Measurements from ENCODE around the gene PSMD13.
"Not testable (repeated sequence)": the region's sequence is repeated elsewhere in the genome, so short reads cannot be mapped to it uniquely, and the experiment has no call there.

Gene PSMD13

GRCh38 chr11:252666-253065 is 15.9 kb downstream of the PSMD13 start:
- DNase-seq: no peak

GRCh38 chr11:253160-253885 is 16.5 kb downstream of the PSMD13 start:
- no peak for DNase-seq

- no peak for DNase-seq
Observed at GRCh38 chr11:253886-254270, 17.1 kb downstream of the PSMD13 start.

- no peak for DNase-seq
Observed at GRCh38 chr11:255176-255575, 18.4 kb downstream of the PSMD13 start.

GRCh38 chr11:255816-256215 is 19.0 kb downstream of the PSMD13 start:
- no peak for DNase-seq

GRCh38 chr11:256952-257737 is 20.4 kb downstream of the PSMD13 start:
- no peak for DNase-seq

GRCh38 chr11:257766-258493 is 21.2 kb downstream of the PSMD13 start:
- no peak for DNase-seq

GRCh38 chr11:259413-259812 is 22.6 kb downstream of the PSMD13 start:
- DNase-seq: no peak

GRCh38 chr11:261624-262023 is 24.8 kb downstream of the PSMD13 start:
- DNase-seq: no peak

- peak; percentile 40 for DNase-seq
Observed at GRCh38 chr11:266676-267439, 30.1 kb downstream of the PSMD13 start.

GRCh38 chr11:267491-267994 is 30.8 kb downstream of the PSMD13 start:
- no peak for DNase-seq

GRCh38 chr11:268716-269145 is 32.0 kb downstream of the PSMD13 start:
- not testable (repeated sequence) for DNase-seq

- peak; percentile 61 for DNase-seq
Observed at GRCh38 chr11:269146-269890, 32.5 kb downstream of the PSMD13 start.

GRCh38 chr11:270451-271318 is 33.9 kb downstream of the PSMD13 start:
- no peak for DNase-seq

GRCh38 chr11:271319-271715 is 34.5 kb downstream of the PSMD13 start:
- DNase-seq: no peak

- no peak for DNase-seq
Observed at GRCh38 chr11:272195-272930, 35.6 kb downstream of the PSMD13 start.

- DNase-seq: no peak
Observed at GRCh38 chr11:272931-273198, 36.1 kb downstream of the PSMD13 start.

GRCh38 chr11:276219-276618 is 39.4 kb downstream of the PSMD13 start:
- no peak for DNase-seq

GRCh38 chr11:278001-278951 is 41.5 kb downstream of the PSMD13 start, which contains the start of gene NLRP6:
Gene NLRP6, plus strand, starts transcription at chr11:278407. Its CDS starts 163 bp downstream, at chr11:278570.
- DNase-seq: no peak

Data from activated naive CD4-positive, alpha-beta T cell treated with anti-CD3 and anti-CD28 coated beads, Interleukin-2, amount 50 U/mL, for 16 hours (primary cell).